WI38 (cell line): ENCODE data around the gene SPEN.

Experiments
- H3K4me3 ChIP-seq: 2 replicates; pipeline ENCODE4 v1.5.1; 2011; ENCODE audit warnings: low read depth, mild to moderate bottlenecking, control low read depth, low read length
- TF ChIP-seq, protein P1 (sequence below): IDR thresholded peaks from 2 replicates; pipeline ENCODE4 v1.5.1; 2012; ENCODE audit warnings: low read depth, mild to moderate bottlenecking, control low read depth, low read length

SPEN gene

GRCh38 chr1:15856888-15857287 lies 9.4 kb downstream of the SPEN start:
- no peak overlapping the region for H3K4me3 ChIP-seq
- TF ChIP-seq, protein P1, sequence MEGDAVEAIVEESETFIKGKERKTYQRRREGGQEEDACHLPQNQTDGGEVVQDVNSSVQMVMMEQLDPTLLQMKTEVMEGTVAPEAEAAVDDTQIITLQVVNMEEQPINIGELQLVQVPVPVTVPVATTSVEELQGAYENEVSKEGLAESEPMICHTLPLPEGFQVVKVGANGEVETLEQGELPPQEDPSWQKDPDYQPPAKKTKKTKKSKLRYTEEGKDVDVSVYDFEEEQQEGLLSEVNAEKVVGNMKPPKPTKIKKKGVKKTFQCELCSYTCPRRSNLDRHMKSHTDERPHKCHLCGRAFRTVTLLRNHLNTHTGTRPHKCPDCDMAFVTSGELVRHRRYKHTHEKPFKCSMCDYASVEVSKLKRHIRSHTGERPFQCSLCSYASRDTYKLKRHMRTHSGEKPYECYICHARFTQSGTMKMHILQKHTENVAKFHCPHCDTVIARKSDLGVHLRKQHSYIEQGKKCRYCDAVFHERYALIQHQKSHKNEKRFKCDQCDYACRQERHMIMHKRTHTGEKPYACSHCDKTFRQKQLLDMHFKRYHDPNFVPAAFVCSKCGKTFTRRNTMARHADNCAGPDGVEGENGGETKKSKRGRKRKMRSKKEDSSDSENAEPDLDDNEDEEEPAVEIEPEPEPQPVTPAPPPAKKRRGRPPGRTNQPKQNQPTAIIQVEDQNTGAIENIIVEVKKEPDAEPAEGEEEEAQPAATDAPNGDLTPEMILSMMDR = no peak

GRCh38 chr1:15858069-15858670 lies 10.7 kb downstream of the SPEN start:
- TF ChIP-seq, protein P1 = no peak
- no peak overlapping the region for H3K4me3 ChIP-seq

- TF ChIP-seq, protein P1 = no peak
- H3K4me3 ChIP-seq = no peak overlapping the region
Measured at GRCh38 chr1:15858672-15859372, 11.3 kb downstream of the SPEN start.

DNA sequence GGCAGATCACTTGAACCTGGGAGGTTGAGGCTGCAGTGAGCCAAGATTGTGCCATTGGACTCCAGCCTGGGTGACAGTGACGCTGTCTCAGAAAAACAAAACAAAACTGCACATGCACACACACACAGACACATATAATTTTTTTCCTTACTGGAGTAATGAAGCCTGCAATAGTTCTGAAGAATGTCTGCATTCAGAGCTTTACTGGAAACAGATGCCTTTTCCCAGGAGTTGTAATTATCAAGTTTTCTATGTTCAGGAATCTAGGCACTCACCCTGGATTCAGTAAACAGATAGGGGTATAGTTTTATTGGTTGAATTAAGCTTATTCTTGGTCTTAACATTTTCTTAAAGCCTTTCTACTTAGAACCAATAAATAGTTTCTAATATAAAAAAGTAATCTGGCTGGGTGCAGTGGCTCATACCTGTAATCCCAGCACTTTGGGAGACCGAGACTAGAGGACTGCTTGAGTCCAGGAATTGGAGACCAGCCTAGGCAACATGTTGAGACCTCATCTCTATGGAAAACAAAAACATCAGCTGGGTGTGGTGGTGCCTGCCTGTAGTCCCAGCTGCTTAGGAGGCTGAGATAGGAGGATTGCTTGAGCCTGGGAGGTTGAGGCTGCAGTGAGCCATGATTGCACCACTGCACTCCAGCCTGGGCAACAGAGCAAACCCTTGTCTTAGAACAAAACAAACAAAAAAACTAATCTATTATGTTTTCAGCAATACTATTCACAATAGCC lies 15.8 kb downstream of the SPEN start:
- TF ChIP-seq, protein P1 = no peak
- no peak overlapping the region for H3K4me3 ChIP-seq

- no peak overlapping the region for H3K4me3 ChIP-seq
- TF ChIP-seq, protein P1 = no peak
Measured at GRCh38 chr1:15866721-15867201, 19.3 kb downstream of the SPEN start.

- no peak overlapping the region for H3K4me3 ChIP-seq
- TF ChIP-seq, protein P1 = no peak
Measured at GRCh38 chr1:15867288-15867687, 19.8 kb downstream of the SPEN start.

- H3K4me3 ChIP-seq = no peak overlapping the region
- TF ChIP-seq, protein P1 = no peak
Measured at GRCh38 chr1:15869413-15869812, 21.9 kb downstream of the SPEN start.
